Hepatocyte (in vitro differentiated cells): ENCODE data around the gene POLD2. TPM values are rescaled to one million over a fixed set of nuclear protein-coding genes. Genes with fewer than 3 reads are reported as not detected.

ENCODE experiments used
- DNase-seq: peaks from one replicate; pipeline ENCODE4 v3.0.0-alpha.2; 2016; ENCODE audit warnings: low spot score
- H2AFZ ChIP-seq: fragments of 200-600 bp; sonication (generic); 2 replicates; pipeline ENCODE4 v1.6.0; 2016; ENCODE audit warnings: antibody characterized with exemption, mild to moderate bottlenecking
- H3K27ac ChIP-seq: fragments of 200-600 bp; sonication (generic); 2 replicates; pipeline ENCODE4 v1.5.1; 2016; ENCODE audit warnings: mild to moderate bottlenecking
- H3K27me3 ChIP-seq: fragments of 200-600 bp; sonication (generic); 2 replicates; pipeline ENCODE4 v1.6.1; 2016
- H3K36me3 ChIP-seq: fragments of 200-600 bp; sonication (generic); replicated peaks from 2 replicates; pipeline ENCODE4 v1.5.1; 2016; ENCODE audit warnings: low read depth; ENCODE audit not compliant: insufficient read depth
- H3K4me1 ChIP-seq: fragments of 200-600 bp; sonication (generic); 2 replicates; pipeline ENCODE4 v1.5.1; 2016; ENCODE audit warnings: mild to moderate bottlenecking, moderate library complexity; ENCODE audit not compliant: insufficient read depth
- H3K4me2 ChIP-seq: fragments of 200-600 bp; sonication (generic); 2 replicates; pipeline ENCODE4 v1.6.0; 2016
- H3K4me3 ChIP-seq: fragments of 200-600 bp; sonication (generic); 2 replicates; pipeline ENCODE4 v1.5.1; 2016; ENCODE audit warnings: mild to moderate bottlenecking
- H3K79me2 ChIP-seq: fragments of 200-600 bp; sonication (generic); 2 replicates; pipeline ENCODE4 v1.6.0; 2017; ENCODE audit warnings: mild to moderate bottlenecking
- H3K9me2 ChIP-seq: fragments of 200-600 bp; sonication (generic); replicated peaks from 2 replicates; pipeline ENCODE4 v1.6.0; 2017; ENCODE audit warnings: mild to moderate bottlenecking; ENCODE audit not compliant: insufficient read depth
- H3K9me3 ChIP-seq: fragments of 200-600 bp; sonication (generic); 2 replicates; pipeline ENCODE4 v1.5.1; 2016; ENCODE audit warnings: low read depth, mild to moderate bottlenecking
- H4K20me1 ChIP-seq: fragments of 200-600 bp; sonication (generic); 2 replicates; pipeline ENCODE4 v1.6.0; 2016; ENCODE audit warnings: mild to moderate bottlenecking; ENCODE audit not compliant: insufficient read depth, poor library complexity, severe bottlenecking
- EZH2 ChIP-seq: fragments of 200-600 bp; sonication (generic); IDR thresholded peaks from 2 replicates; pipeline ENCODE4 v1.6.1; 2016; ENCODE audit warnings: antibody characterized with exemption, mild to moderate bottlenecking, borderline replicate concordance
- EZH2phosphoT487 ChIP-seq: fragments of 200-600 bp; sonication (generic); IDR thresholded peaks from one replicate; pipeline ENCODE4 v1.6.1; 2018; ENCODE audit warnings: antibody characterized with exemption, mild to moderate bottlenecking, low read depth, moderate library complexity; ENCODE audit not compliant: unreplicated experiment, severe bottlenecking
- WGBS: methylation state at CpG from one replicate; pipeline ENCODE4 v1.1.6; 2016; ENCODE audit warnings: low lambda C conversion rate; ENCODE audit errors: missing lambda C conversion rate; 5-methylcytosine and 5-hydroxymethylcytosine counted together
- polyA plus RNA-seq: library from polyadenylated mRNA; unstranded; fragments of >200 nt; fragmentation: Nextera tagmentation; extraction: Ambion mirVana; gene quantifications from 2 replicates; pipeline ENCODE4 v1.2.1, GENCODE V29; 2016
- total RNA-seq: library from RNA; depleted of rRNA; stranded (reverse); fragments of >200 nt; gene quantifications from 2 replicates; pipeline ENCODE4 v1.2.3, GENCODE V29; 2014
- TF ChIP-seq, protein P1 (sequence below): fragments of 200-600 bp; sonication (generic); IDR thresholded peaks from 2 replicates; pipeline ENCODE4 v1.5.1; 2016; ENCODE audit warnings: antibody characterized with exemption, mild to moderate bottlenecking; ENCODE audit not compliant: poor library complexity

Gene POLD2
- total and polyA plus RNA-seq, 2 experiments from 2014 or later = 59.9 to 110 TPM

DNA sequence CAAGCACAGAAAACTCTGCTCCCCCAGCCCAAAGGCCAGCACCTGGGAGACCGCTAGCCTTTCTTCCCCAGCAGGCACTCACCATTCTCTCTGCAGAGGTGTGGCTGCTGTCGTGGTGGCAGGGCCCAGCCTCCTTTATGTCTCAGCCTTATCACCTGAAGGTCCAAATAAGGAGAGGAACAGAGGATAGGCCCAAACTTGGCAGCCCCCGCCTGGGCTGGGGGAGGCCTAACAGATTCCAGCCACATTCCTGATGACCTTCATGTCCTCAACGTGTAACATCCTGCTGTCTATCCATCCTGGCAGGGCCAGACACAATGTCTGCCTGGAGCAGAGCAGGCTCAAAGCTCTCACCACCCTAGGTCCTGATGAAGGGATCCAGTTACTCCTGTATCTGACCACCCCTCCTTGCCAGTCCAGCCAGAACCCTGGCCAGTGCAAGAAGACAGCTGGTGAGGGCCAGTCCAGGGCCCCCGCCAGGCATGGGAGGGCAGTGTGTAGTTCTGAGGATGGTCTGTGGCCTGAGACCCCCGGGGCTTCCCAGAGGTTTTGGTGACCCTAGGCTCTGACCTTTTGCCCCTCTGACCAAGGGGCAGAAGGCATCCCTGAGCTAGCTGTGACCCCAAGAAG lies 18.0 kb upstream of the POLD2 start, which contains the start of gene MYL7:
Gene MYL7, minus strand, starts transcription at position 112 of the 630 bp plus-strand sequence. Its CDS starts 27 bp downstream, at position 85.
- TF ChIP-seq EZH2phosphoT487 = no peak
- Histone ChIP-seq H3K36me3 (no peaks in the 10 kb centered on the region), H3K27me3 (peaks cover 14% of the 10 kb centered on the region), H4K20me1 (no peaks in the 10 kb centered on the region), H3K27ac (no peak within 1 kb of the TSS), H3K4me1 (peaks cover 3% of the 10 kb centered on the region), H2AFZ (no peak within 1 kb of the TSS), H3K79me2 (no peaks in the 10 kb centered on the region), H3K4me2 (no peak within 1 kb of the TSS), H3K9me3 (no peaks in the 10 kb centered on the region), H3K4me3 (no peak within 1 kb of the TSS), H3K9me2 (no peaks in the 10 kb centered on the region)
- WGBS = 62% methylated on average over 6 of the region's 6 CpGs
- DNase-seq = no peak

DNA sequence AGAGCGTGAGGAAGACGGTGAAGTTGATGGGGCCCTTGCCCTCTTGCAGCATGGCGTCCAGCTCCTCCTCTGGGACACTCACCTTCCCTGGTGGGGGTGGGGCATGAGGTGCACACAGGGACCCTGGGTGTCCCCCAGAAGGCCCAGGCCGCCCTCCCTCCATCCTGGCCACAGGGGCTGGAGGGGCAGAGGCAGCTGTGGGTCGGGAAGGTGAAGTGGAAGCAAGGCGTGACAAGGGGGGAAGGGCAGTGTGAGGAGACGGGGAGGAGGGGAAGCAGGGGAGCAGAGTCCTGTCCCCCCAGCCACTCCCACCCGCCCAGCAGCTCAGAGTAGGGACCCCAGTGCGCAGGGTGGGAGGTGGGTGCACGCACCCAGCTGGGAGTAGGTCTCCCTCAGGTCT lies 17.0 kb upstream of the POLD2 start:
- 89% methylated on average over 6 of the region's 10 CpGs for WGBS
- Histone ChIP-seq H3K9me3 (no peaks in the 10 kb centered on the region), H3K79me2 (no peaks in the 10 kb centered on the region), H3K4me1 (no peaks in the 10 kb centered on the region), H2AFZ (no peak overlapping the region), H3K9me2 (no peaks in the 10 kb centered on the region), H3K36me3 (no peaks in the 10 kb centered on the region), H3K27me3 (peaks cover 7% of the 10 kb centered on the region), H3K27ac (no peak overlapping the region), H3K4me2 (no peak overlapping the region), H3K4me3 (no peak overlapping the region), H4K20me1 (no peaks in the 10 kb centered on the region)
- DNase-seq = no peak
- TF ChIP-seq EZH2phosphoT487 (no peak), EZH2 (no peak)
- TF ChIP-seq, protein P1, sequence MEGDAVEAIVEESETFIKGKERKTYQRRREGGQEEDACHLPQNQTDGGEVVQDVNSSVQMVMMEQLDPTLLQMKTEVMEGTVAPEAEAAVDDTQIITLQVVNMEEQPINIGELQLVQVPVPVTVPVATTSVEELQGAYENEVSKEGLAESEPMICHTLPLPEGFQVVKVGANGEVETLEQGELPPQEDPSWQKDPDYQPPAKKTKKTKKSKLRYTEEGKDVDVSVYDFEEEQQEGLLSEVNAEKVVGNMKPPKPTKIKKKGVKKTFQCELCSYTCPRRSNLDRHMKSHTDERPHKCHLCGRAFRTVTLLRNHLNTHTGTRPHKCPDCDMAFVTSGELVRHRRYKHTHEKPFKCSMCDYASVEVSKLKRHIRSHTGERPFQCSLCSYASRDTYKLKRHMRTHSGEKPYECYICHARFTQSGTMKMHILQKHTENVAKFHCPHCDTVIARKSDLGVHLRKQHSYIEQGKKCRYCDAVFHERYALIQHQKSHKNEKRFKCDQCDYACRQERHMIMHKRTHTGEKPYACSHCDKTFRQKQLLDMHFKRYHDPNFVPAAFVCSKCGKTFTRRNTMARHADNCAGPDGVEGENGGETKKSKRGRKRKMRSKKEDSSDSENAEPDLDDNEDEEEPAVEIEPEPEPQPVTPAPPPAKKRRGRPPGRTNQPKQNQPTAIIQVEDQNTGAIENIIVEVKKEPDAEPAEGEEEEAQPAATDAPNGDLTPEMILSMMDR = no peak

DNA sequence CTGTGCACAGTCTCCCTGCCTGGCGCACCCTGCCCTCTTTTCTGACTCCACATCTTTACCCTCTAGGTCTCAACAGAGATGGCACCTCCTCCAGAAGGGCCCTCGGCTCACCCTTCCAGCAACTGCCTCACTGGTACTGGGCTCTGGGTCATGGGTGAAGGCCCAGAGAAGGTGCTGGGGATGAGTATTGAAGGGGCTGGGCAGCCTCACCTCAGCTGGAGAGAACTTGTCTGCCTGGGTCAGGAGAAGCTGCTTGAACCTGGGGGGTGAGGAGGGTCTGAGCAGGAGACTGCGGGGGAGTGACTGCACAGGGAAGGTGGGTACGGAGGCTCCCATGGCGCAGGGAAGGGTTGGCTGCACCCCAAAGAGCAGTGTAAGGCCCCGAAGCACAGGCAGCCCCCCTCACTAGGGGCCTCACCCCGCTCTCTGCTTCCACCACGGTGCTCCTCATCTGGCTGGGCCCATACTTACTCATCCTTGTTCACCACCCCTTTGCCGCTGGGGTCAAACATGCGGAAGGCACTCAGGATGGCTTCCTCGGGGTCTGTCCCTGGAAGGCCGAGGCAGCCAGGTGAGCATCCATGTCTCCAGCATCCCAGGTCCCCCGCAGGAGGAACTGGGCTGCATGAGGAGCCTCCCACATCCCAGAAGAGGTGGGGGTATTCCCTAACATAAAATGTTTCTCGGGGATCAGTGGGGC lies 16.1 kb upstream of the POLD2 start:
- peaks cover under 1% of the 10 kb centered on the region for H3K27me3 ChIP-seq
- H3K79me2 ChIP-seq = no peaks in the 10 kb centered on the region
- no peak overlapping the region for H2AFZ ChIP-seq
- no peaks in the 10 kb centered on the region for H3K36me3 ChIP-seq
- H3K27ac ChIP-seq = no peak overlapping the region
- H4K20me1 ChIP-seq = no peaks in the 10 kb centered on the region
- no peaks in the 10 kb centered on the region for H3K4me1 ChIP-seq
- TF ChIP-seq EZH2 = no peak
- TF ChIP-seq EZH2phosphoT487 = no peak
- TF ChIP-seq, protein P1 = no peak
- H3K4me3 ChIP-seq = no peak overlapping the region
- no peaks in the 10 kb centered on the region for H3K9me3 ChIP-seq
- H3K9me2 ChIP-seq = no peaks in the 10 kb centered on the region
- no peak for DNase-seq
- H3K4me2 ChIP-seq = no peak overlapping the region
- 93% methylated on average over 14 of the region's 14 CpGs for WGBS

GRCh38 chr7:44138698-44139097 lies 15.3 kb upstream of the POLD2 start:
- Histone ChIP-seq H3K36me3 (no peaks in the 10 kb centered on the region), H3K79me2 (no peaks in the 10 kb centered on the region), H3K27me3 (no peaks in the 10 kb centered on the region), H3K4me1 (no peaks in the 10 kb centered on the region), H3K4me3 (no peak overlapping the region), H4K20me1 (no peaks in the 10 kb centered on the region), H3K9me3 (no peaks in the 10 kb centered on the region), H3K9me2 (no peaks in the 10 kb centered on the region), H3K27ac (no peak overlapping the region), H3K4me2 (no peak overlapping the region), H2AFZ (no peak overlapping the region)
- WGBS = 93% methylated on average over 8 of the region's 8 CpGs
- DNase-seq = no peak
- TF ChIP-seq, protein P1 = no peak
